HG03571 (cell line): ENCODE data around the gene SLC34A3.

Source experiments
- ATAC-seq: cut with Tn5 transposase; IDR thresholded peaks from one replicate; pipeline ENCODE4 v1.9.1; 2021; ENCODE audit not compliant: unreplicated experiment

The SLC34A3 gene

DNA sequence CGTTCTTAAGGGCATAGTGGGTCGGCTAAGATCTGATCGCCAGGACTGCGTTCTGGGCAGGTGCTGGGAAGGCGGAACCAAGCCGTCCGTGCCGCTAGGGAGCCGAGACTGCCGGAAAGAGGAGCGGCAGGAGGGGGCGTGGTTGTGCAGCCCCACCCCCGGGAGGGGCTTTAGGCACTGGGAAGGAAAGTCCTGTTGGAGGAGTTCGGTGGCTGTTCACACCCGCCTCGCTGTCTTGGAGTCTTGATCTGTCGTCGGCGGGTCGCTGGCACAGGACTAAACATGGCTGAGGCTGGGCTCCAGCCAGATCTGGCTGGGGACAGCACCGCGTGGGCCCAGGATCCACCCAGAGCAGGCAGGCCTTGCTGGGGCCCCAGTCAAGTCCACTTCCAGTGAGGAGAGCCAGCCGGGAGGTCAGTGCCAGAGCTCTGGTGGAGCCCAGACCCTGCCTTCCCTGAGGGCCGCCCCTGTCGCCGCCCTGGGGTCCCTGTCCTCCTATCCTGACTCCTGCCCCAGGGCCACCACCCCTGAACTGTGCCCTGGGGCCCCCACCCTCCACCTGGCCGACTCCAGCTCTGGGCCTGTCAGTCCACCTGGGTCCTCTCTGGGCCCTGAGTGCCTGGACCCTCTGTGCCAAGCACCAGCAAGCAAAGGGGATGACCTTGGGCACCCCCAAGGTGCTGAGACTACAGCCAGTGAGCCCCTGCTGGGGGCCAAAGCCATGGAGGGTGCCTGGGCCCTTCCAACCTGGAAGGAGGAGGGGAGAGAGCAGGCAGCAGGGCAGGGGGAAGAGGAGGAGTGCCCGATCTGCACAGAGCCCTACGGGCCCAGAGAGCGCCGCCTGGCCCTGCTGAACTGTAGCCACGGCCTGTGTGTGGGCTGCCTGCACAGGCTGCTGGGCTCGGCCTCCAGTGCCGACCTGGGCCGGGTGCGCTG, 13.2 kb upstream of the SLC34A3 start:
- no peak for ATAC-seq

DNA sequence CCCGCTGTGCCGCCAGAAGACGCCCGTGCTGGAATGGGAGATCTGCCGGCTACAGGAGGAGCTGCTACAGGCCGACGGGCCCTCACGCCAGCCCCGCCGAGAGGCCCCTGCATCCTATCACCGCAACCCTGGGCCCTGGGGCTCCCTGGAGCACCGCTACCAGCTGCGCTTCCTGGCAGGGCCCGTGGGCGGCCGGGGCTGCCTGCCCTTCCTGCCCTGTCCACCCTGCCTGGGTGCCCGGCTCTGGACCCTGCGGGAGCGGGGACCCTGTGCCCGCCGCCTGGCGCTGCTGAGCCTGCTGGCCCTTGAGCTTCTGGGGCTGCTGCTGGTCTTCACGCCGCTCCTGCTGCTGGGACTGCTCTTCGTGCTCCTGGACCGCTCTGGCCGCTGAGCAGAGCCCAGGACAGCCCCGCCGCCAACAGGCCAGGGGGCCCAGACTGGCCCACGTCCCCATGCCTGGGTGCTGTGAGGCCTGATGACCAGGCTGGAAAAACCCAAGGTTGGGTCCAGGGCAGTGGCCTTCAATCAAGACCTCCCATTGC, 12.4 kb upstream of the SLC34A3 start:
- ATAC-seq: no peak

DNA sequence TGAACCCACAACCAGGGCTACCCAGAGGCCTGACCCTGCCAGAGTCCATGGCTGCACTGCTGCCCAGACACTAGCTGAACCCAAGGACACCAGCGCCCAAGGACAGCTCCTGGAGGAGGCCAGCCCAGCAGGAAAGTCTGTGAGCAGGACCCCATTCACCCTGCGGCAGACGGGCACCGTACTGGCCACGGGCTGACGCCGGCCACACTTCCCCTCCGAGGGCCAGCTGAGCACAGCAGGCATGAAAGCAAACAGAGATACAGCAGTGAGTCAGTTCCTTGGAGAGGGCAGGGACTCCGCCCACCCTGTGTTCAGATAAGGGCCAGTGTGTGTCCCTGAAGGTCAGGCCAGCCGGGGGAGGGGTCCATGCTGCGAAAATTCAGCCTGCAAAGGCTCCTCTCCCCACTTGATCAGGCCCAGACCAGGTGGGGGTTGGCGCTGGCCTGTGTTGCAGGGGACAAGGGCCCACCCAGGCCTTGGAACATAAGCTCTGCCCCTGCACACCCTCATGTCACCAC, 11.9 kb upstream of the SLC34A3 start:
- ATAC-seq: no peak

DNA sequence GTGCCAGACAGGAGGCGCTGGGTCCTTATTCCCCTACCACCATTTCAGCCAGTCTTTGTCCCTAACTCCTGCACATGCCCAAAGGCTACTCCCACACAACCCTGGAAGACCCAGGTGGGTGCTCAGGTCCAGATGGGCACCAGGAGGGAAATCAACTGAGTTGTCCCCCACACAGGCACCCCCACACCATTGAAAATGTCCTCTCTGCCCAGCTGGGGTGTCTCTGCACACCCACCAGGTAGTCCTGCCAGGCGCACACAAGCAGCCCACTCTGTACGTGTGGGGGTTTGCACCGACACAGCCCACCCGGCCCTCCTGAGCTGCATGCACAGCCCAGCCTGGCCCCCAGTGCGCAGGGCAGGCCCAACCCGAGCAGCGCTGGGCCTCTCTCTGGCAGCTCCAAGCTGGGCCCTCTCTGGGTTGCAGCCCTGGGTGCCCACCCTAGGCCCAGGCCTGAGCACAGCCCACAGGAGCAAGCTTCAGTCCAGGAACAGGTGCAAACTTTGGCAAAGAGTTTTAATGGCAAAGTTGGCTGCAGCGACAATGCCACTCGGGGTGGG, 10.9 kb upstream of the SLC34A3 start:
- no peak for ATAC-seq

DNA sequence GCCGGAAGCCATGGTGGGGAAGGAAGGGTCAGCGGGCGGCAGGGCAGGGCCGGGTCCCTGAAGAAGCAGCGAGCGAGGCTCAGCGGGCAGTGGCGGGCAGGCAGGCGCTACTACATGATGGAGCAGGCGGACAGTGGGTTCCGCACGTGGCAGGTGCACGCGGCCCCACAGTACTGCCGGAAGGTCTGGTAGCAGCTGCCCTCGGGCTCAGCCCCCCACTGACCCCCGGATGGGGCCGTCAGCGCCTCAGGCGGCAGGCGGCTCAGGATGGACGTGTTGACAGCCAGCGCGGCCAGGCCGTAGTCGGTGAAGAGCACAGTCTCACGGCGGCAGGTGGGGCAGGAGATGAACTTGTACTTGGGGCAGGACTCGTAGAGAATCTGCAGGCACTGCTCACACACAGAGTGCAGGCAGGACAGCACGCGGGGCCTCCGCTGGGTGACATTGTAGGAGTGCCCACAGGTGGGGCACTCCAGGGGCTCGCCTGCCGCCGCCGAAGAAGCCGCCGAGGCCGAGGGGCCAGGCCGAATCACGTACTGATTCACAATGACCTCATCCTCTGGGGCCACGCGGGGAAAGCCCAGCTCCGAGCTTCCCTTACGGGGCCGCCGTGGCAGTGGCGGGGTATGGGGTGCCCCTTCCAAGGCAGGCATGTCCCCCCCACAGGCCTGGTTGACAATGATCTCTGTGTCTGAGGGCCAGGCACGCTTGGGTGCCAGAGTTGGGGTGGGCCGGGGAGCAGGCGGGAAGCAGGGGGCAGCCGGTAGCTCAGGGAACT, 10.2 kb upstream of the SLC34A3 start:
- no peak for ATAC-seq

DNA sequence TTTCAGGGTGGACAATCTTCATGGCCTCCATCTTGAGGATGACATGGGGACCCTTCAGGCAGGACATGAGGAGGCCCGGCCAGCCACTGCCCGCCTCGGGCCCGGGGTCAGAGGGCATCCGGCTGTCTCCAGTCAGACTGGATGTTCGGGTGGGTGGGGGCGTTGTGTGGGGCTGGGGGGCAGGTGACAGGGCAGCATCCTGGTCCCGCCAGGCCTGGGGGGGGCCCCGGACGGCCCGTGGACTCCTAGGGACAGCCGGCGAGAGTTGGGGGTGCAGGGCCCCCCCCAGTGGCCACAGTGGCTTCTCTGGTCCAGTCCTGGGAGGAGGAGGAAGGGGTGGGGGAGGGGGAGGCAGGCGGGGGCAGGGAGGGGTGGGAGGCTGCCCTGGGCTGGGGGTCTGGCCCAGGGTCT, 9.6 kb upstream of the SLC34A3 start:
- no peak for ATAC-seq

DNA sequence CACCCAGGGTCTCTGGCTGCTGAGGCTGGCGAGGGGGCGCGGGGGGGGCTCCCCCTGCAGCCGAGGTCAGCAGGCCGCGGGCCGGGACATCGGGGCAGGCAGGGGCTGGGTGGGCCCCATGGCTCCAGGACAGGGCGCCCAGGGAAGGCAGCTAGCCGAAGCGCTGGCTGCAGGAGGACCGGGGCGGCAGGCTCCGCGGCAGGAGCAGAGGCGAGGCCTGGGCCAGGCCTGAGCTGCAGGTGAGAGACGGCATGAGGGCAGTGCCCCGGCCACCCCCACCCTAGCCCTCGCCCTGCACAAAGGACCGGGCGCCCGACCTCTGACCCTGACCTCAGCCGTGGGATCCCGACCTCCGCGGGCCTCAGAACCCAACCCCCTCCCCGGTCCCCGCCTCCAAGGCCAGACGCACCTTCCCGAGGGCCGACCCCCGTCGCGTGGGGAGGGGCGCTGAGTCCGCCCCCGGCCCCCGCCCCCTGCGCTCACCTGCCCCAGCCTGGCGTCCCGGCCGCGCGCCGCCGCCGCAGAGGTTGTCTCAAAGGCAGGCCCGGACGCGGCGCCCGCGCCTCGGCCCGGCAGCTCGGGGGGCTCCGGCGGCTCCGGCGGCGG, 9.1 kb upstream of the SLC34A3 start:
- no peak for ATAC-seq

DNA sequence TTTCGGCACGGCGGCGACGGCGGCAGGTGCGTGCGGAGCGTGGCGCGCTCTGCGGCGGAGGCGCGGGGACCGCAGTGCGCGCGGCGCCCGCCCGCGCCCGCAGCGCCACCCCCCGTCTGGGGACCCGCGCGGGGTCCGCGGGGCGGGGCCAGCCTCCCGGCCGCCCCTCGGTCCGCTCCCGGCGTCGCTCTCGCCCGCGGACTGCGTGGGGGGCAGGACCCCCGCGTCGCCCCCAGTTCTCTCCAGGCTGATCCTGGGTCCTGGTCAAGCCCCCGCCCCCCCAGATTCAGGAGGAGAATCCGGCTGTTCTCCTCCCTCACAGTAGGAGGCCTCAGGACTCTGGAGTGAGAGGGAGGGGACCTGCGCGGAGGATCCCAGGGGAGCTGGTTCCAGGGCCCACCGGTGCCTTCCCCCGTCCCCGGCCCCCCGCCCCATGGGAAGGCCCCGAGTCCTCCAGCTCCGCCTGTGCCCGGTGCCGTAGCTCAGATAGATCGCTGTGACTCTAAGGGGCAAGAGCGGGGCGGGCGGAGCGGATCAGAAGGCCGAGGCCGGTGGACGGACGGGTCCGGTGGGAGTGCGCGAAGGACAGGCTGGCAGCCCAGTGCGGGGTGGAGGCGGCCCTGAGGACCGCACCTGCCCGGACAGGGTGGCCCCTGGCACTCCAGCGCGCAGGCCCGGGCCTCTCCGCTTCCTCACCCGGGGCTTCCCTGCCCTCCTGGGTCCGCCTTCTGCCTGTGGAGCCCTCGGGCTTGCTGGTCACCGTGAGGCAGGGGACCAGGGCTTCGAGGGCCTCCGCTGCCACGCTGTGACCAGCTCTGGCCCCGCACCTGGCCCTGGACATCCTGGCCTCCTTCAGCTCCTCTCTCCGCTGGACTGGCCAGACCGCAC, 8.3 kb upstream of the SLC34A3 start, which contains the start of gene RNF208:
RNF208 (minus strand) TSS at position 51 of the 888 bp plus-strand sequence. CDS start 1,028 bp downstream, outside the sequence.
- no peak for ATAC-seq

DNA sequence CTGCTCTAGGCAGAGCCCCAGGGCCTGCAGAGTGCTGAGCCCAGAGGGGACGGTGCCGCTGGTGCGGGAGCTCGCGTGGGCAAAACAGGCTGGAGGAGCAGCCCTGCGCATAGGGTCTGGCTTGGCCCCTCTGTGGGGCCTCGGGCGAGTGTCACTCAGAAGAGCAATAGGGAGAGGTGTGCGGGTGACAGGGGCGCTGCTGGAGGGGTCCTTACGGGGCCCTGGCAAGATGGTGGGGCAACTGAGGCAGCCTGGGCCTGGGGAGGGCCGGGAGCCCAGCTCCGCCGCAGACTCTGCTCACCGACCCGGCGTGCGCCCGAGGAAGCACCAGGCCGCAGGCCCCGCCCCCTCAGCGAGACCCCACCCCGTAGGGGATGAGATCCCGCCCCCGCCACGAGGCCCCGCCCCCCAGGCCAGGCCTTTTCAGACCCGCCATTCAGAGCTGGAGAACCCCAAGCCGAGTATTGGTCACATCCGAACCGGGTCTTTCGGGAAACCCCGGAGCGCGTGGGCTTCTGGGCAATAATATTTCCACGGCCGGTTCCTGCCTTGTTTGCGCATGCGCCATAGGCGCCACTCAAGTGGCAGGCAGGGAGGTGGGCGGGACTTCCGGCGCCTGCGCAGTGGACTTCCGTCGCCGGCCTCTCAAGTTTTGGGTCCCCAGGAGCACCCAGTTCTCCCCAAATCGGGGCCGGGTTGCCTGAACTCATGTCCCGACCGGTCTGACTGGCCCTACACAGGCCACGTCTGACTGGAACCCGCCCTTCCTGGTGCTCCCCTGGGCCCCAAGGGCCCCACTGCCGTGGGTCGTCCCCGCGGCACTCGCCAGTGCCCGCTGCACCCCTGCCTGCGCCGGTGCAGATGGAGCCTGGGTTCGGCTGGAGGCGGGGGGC, 7.4 kb upstream of the SLC34A3 start:
- peak; percentile 63 for ATAC-seq

DNA sequence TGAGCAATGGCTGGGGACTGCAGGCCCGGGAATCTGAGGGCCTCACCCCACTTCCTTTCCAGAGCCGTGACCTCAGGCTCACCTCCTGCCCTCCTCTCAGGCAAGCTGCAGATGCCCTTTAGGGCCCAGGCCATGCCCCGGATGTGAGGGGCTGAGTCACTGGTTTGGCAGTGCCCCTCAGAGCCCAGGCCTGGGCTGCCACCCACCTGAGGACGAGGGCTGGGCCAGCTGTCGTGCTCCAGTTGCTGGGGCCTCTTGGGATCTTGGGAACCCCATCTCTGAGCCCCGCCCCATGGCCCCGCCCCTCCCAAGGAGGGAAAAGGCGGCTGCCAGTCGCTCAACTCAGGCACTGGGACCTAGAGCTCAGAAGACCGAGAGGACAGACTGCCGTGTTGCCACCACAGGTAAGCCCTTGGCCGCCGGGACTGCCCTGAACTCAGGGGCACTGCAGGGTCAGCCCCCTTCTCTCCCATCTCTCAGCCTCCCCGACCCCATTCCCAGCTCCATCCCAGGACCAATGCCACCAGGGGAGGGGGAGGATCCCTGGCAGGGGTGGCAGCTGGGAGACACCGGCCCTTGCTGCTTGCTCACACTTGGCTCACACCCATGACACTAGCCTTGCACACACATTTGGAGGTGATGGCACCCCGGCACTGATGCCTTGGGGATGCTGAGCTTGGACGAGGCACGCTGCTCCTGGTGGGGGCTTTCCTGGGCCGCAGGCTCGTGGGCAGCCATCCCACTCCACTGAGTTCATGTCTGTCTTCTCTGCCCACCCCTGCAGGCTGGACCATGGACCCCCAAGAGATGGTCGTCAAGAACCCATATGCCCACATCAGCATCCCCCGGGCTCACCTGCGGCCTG, 5.6 kb upstream of the SLC34A3 start, which contains the start of gene CYSRT1:
CYSRT1 (plus strand) TSS at position 345 of the 865 bp plus-strand sequence; CDS start at position 793, 448 bp downstream.
- ATAC-seq: no peak

DNA sequence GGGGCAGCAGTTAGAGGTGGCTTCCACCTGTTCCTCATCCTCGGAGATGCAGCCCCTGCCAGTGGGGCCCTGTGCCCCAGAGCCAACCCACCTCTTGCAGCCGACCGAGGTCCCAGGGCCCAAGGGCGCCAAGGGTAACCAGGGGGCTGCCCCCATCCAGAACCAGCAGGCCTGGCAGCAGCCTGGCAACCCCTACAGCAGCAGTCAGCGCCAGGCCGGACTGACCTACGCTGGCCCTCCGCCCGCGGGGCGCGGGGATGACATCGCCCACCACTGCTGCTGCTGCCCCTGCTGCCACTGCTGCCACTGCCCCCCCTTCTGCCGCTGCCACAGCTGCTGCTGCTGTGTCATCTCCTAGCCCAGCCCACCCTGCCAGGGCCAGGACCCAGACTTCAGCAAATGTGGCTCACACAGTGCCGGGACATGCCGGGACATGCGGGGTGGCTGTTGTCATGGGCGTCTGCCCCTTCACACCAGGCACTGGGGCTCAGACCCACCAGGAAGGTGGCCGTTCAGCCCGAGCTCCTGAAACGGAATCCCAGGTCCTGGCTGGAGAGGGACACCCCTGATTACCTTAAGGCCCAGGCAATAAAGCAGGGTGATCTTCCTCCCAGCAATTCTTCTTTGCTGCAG, 4.9 kb upstream of the SLC34A3 start:
- ATAC-seq: no peak

DNA sequence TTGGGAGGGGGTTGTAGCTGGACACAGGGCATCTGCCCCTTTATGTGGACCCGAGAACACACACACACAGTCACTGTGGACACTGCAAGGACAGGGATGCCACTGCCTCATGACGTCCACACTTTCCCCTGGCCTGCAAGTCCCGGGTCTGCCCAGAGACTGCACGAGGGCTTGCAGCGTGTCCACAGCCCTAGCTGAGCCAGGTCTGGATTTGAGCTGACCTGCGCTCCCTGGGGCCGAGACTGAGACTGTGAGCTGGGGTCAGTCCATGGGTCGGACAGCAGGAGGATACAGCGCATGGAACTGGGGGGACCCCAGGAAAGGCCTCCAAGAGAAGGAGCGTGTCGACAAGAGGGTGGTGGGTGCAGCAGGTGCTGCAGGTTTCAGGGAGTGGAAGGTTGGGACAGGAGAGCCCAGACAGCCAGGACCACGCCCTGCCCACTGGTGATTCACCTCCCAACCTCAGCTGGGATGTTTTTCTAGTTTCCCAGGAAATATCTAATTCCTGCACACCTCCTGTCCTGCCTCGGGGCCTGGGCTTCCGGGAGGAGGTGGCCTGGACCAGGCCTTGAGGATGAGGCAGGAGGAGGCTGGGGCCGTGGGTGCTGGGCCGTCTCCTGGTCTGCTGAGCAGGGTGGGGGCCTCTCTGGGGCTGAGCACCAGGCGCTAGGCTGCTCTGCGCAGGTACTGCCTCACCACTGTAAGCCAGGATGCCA, 4.2 kb upstream of the SLC34A3 start:
- ATAC-seq: no peak

DNA sequence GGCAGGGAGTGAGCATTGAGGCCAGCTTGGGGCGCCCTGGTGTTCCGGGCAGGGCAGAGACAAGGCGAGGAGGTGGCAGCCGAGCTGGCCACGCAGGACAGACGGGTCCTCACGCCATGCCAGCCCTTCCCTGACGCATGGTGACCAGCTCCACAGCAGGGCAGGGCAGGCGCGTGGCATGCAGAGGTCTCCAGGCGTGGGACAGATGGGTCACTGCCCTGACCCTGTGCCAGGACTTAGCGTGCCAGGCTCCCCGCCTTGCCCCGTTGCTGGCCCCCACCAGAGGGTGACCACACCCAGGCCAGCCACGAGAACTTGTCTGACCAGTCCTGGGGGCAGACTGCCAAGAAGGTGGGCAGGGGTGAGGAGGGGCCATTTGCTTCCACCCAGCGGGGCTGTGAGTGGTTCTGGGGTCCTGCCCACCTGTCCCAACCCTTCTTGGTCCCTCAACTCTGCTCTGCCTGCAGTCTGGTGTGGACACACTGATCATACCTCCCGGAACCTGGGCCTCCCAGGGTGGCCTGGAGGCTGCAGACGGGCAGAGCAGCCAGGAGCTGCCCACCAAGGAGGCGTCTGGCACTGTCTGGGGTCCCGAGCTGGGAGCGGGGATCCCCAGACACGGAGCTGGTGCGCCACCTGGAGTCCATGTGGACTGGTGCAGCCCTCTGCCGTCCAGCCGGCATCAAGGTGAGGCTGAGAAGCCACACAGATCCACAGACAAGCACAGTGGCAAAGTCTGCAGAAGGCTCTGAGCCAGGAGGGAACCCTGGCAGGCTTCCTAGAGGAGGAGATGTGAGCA, 3.4 kb upstream of the SLC34A3 start, which contains the start of gene RNF224:
RNF224 (plus strand) TSS at position 449 of the 799 bp plus-strand sequence. CDS start 834 bp downstream, outside the sequence.
- no peak for ATAC-seq

DNA sequence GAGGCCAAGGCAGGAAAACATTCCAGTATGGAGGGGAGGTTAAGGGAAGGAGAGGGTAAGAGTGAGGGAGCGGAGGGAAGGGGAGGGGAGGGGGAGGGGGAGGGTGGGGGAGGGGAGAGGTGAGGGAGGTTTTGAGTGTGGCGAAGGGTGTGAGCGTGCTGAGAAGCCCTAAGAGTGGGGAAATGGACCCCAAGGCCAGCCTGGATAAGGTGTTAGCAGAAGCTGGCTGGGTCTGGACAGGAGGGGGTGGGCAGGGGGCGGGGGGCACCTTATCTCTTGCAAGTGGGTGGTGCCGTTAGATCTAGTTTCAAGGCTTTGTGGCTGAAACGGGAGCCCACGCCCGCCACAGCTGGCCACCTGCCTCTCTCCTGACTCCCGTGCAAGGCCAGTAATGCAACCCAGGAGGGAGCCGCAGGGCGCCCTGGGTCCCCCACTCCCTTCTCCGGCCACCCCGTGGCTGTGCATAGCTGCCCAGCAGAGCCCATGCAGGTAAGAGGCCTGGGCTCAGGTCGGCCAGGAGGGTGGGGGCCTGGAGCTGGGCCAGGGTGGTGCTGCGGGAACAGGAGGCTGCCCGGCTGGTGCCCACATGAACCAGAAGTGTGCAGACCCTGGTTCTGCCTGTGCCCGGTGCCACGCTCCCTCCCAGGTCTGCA, 2.7 kb upstream of the SLC34A3 start:
- ATAC-seq: no peak

DNA sequence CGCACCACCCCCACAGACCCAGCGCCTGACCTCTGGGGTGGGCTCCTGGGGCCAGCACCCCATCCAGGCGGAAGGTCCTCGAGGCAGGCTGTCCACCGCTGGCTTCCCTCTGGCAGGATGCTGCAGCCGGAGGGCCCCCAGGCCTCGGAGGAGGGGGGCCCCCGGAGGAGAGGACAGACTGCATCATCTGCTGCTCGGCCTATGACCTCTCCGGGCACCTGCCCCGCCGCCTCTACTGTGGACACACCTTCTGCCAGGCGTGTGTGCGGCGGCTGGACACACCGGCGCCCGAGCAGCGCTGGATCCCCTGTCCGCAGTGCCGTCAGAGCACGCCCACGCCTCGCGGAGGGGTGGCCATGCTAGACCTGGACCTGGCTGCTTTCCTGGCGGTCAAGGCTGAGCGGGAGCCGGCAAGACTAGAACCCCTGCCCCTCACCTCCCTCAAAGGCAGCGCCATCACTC, 2.2 kb upstream of the SLC34A3 start:
- no peak for ATAC-seq
